Erythroblast (primary cell): ENCODE results near the gene PLOD3.

Source experiments
- GATA1 ChIP-seq: IDR thresholded peaks from 2 replicates; pipeline ENCODE4 v1.6.1; 2011; ENCODE audit warnings: low read depth, mild to moderate bottlenecking, control low read depth, low read length, moderate library complexity
- POLR2A ChIP-seq: IDR thresholded peaks from 2 replicates; pipeline ENCODE4 v1.6.1; 2011; ENCODE audit warnings: mild to moderate bottlenecking, low read length

- TF ChIP-seq POLR2A = no peak
- TF ChIP-seq GATA1 = no peak
Measured at GRCh38 chr7:101159696-101160674, 57.4 kb downstream of the PLOD3 start.
